ENCODE data around the gene PLK5.
"Not testable (repeated sequence)": the region's sequence is repeated elsewhere in the genome, so short reads cannot be mapped to it uniquely, and the experiment has no call there.

PLK5 gene

DNA sequence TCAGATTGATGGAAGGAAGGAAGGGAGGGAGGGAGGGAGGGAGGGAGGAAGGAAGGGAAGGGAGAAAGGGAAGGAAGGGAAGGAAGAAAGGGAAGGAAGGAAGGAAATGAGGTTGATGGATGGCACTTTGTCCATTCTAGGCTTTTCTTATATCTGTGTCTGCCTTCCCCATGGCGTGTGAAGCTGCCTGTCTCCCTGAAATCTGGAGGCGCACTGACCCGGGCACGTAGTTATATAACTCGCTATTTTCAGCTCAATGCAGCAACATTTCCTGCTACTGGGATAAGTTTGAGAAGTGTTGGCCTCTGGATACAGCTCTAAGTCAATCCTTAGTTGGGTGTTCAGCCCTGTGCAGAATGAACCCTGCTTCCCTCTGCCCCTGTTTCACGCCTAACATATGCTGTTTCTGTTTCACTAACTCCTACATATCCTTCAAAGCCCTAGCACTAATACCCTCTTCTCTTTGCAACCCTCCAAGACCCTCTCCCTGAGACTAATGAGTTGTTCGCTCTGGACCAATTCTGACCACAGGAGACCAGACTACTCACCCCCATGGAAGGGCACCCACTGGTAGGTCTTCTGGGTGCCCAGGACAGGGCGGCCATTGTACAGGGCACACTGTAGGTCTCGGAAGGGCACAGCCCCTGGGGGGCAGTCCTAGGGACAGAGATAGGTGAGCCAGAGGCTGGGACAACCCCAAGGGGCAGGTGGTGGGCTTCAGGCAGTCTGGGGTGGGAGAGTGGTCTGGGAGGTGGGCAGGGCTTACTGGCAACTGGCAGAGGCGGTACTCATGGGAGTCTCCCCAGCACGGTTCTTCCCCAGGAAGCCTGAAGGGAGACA lies 14.1 kb upstream of the PLK5 start:
- DNase-seq = no peak

DNA sequence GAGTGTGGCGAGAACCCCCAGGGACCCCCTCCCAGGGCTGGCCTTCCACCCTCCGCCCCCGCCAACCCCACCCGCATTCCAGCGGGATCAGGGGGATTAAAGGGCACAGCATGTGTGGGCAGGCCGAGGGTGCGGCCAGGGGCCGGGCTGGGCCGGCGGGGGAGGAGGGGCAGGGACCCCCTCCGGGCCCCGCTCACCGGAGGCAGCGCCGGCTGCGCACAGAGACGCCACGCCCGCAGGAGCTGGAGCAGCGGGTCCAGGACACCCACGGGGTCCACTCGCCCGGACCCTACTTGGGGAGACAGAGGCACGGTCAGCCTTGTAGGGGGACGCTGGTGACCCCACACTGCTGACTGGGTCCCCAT lies 13.5 kb upstream of the PLK5 start:
- DNase-seq = no peak

DNA sequence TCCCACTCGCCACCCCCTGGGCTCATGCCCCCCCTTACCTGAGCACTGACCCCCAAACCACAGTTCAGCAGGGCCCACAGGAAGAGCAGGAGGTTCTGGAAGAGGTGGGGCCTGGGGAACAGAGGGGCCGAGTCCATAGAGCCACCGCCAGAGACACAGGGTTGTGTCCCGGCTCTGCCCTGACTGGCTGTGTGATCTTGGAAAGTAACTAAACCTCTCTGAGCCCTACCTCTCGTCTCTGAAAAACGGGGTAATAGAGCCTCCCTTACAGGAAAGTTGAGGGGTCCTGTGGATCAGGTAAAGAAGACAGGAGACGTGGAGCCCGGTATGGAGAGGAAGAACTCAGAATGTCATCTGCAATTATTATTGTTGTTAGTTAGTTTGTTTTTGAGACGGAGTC lies 13.1 kb upstream of the PLK5 start:
- DNase-seq = no peak

DNA sequence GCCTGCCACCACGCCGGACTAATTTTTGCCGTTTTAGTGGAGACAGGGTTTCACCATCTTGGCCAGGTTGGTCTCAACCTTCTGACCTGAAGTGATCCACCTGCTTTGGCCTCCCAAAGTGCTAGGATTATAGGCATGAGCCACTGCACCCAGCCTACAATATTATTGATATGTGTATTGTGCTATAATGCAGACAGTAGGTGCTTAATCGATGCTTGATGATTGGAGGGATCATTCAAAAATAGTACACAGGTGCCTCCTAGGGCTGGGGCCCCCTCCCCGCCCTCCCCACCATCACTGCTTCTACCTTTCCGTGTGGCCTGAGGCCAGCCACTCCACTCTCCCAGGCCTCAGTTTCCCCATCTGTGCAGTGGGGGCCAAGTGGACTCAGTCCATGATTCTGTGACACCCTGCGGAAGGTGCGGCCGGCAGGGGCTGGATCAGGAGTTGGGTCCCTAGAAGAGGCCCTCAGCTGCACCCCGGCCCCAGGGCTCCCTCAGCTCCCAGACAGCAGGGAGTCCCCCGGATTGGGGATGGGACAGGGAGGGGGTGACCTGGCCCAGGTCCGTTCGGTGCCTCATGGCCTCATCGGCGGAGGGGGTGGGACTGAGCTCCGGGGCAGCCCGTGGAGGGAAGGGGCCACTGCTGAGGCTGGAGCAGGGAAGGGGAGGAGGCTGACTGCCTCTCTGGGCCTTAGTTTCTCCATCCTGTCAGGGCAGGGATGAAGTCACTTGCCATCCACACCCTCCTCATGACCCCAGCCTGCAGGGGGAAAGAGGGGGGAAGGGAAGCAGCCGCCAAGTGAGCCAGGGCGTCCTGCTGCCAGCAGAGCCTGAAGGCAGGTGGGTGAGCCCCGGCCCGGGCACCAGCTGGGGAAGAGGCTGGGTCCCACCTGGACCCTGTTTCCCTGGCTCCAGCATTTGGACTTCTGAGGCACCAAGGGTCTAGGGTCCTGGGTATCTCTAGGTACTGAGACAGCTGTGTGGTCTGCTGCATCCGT lies 12.3 kb upstream of the PLK5 start:
- DNase-seq = no peak

DNA sequence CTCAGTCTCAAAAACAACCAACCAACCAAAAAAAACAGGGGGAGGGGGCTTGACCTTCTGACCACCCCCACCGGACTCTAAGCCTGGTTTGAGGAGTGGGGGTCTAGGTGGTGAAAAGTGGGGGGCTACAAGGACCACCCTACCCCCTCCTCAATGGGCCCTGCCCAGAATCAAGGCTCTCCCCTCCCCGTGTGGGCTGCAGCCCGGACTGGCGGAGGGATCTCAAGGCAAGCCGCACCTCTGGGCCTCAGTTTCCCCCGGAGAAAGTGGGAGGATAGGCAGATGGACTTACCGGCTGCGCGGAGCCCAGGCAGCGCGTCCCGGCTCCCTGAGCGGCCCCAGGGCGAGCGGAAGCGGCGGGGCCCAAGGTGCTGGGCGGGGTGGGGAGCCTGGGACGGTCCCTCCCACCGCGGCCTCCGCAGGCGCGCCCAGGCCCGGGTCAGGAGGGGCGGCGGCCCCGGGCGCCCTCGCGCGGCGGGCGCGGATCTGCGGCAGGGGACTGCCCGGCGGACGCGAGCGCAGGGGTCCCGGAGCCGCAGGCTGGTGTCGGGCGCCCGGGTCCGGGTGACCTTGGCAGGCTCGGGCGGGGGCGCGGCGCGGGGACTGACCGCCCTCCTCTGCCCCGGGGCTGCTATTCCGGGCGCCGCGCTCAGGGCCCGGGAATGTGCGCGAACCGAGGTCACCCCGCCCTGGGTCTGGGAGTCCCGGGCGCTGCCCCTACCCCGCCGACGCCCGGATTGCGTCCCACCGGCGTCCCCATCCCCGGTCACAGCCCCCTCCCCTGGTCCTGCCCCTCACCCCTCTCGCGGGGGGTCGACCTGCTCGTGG lies 11.0 kb upstream of the PLK5 start, which contains the start of gene ADAMTSL5:
Gene ADAMTSL5, minus strand, starts transcription at position 349 of the 828 bp plus-strand sequence. CDS start 2,076 bp downstream, outside the sequence.
- peak; percentile 73 for DNase-seq

DNA sequence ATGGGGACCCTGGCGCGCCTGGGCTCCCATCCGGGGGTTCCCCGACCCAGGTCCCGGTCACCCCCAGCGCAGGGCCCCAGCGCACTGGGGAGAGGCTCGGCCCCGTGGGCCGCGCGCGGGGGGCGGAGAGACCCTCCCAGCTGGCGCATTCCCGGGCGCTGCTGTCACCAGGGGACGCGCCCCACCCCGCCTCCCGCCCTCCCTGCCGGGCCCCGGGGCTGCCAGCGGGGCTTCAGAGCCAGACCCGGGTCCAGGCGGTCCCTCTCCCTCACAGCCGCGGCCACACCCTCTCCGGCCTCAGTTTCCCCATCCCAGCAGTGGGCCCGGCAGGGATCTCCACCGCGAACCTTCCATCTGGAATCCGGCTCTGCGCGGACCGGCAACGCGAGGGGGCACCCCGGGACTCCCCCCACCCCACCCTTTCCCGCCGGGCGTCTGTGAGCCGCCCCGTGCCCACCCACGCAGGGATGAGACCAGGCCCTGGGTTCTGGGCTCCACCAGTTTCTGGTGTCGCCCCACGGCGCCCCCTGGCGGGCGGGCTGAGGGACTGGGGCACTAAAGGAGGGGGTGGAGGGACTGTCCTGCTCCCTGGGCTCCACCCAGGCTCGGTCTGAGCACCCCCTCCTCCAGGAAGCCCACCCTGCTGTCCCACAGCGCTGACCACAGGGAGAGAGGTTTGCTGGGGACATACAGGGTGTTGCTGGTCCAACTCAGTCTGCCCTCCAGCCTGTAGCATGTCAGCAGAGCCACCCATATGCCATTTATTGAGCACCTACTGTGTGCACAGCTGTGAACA lies 10.2 kb upstream of the PLK5 start:
- DNase-seq = peak; percentile 52

DNA sequence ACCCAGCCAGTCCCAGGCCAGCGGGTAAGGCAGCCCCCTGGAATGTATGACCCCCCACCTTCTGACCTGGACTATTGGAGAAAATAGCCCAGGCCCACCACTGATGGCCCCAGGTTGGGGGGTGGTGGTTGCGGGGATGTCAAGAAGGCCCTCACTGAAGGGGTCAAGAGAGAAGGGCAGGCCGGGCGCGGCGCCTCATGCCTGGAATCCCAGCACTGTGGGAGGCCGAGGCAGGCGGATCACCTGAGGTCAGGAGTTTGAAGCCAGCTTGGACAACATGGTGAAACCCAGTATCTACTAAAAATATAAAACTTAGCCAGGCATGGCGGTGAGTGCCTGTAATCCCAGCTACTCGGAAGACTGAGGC lies 9.6 kb upstream of the PLK5 start:
- no peak for DNase-seq

DNA sequence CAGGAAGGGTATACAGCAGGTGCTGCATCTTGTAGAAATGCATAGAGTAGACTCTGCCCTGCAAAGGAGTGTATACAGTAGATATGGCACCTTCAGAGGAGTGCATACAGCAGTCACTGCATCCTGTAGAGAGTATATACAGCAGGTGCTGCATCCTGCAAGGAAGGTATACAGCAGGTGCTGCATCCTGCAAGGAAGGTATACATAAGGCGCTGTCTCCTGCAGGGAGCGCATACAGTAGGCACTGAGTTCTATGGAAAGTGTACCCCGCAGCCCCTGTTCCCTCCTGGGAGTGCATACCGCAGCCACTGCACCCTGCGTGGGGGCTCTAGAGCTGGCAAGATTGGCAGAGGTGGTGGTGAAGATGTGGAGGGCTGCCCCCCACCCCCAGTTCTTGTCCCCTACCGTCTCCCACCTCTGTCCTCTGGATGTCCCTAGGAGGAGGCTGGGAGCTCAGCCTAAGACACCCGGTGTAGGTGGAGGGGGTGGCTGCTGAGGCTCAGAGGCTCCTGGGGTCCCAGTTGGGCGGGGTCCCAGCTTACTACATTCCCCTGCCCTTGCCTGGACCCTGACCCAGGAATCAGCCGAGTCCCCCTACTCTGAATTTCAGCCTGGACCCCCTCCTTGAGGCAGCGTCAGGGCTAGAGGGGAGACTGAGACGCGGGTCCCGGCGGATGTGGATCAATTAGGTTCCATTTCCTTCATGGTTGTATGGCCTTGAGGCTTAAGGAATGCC lies 8.7 kb upstream of the PLK5 start:
- no peak for DNase-seq

DNA sequence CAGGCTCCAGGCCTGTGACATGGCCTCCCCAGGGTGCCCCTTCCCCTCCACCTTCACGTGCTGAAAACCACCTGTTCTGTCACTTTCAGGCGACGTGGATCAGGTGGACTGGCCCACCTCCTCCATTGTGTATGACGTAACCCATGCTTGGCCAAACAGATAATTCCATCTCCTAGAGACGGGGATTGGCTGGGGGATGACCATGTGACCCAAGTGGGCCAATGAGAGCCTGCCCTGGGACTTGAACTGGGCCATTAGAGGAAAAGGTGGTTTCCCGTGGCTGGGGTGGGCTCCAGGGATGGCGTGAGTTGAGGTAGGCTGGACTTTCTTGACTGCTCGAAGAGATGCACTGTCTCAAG lies 7.5 kb upstream of the PLK5 start:
- DNase-seq = no peak

DNA sequence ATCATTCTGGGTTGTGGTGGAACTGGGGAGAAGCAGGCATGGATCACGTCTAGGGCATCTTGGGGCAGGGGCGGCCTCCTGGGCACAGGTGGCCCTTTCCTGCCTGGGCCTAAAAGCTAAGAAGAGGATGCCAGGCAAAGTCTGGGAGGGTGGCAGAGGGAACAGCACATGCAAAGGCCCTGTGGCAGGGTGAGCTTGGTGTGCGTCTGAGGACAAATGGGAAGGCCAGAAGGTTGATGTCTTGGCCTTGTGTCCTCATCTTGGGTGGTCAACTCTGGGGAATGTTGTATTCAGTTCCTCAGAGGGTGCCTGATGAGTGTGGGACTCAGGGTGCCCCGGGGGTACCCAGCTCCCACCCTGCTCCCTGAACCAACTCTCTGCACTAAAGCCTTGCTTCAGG lies 5.4 kb upstream of the PLK5 start:
- no peak for DNase-seq

DNA sequence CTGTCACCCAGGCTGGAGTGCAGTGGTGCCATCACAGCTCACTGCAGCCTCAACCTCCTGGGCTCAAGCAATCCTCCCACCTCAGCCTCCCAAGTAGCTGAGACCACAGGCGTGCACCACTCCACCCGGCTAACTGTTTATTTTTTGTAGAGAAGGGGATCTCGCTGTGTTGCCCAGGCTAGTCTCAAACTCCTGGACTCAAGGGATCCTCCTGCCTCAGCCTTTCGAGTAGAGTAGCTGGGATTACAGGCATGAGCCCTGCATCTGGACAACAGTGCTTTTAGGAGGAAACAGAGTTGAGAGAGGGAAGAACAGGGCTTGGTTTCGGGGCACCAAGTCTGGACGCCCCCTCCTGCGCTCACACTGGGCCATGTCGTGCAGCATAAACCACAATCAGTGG lies 4.1 kb upstream of the PLK5 start:
- not testable (repeated sequence) for DNase-seq

DNA sequence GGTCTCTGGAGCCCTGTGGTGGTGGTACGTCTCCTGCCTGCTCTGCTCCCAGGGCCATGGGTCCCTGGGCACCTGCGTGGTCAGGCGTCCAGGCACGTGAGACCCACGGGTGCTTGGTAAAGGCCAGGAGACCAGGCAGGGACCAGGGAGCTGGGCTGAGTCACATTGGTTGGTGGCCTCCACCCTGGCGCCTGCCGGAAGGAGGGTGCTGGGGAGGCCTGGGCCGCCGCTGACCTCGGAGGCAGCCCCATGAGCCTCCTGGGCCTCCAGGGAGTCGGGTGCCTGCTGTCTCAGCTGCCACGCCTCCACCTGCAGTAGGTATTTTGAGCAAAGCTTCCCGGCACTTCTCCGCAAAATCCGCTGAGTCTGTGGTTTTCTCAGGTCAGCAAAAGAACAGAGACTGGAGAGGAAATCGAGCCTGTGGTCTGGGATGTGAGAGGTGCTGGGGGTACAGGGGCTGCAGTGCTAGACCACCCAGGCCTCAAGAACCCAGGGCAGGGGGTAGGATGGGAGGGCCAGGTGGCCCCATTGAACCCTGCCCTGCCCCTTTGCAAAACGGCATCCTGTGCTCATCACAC lies 3.6 kb upstream of the PLK5 start:
- no peak for DNase-seq

DNA sequence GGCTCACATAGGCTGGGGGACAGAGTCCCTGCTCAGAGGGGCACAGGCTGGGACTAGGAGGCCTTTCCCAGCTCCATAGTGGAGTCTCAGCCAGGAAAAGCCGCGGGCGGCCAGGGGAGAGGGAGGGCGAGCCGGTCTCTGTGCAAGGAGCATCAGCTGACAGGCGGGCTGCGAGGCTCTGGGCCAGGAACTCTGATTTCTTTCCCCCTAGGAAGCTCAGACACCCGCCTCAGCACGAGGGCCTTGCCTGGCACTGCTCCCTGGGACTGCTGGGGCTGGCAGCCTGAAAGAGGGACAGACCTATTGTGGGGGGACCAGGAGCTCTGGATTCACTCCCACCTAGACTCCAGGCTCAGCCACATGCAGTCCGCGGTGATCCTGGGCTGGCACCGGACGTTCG lies 2.2 kb upstream of the PLK5 start:
- DNase-seq = no peak

DNA sequence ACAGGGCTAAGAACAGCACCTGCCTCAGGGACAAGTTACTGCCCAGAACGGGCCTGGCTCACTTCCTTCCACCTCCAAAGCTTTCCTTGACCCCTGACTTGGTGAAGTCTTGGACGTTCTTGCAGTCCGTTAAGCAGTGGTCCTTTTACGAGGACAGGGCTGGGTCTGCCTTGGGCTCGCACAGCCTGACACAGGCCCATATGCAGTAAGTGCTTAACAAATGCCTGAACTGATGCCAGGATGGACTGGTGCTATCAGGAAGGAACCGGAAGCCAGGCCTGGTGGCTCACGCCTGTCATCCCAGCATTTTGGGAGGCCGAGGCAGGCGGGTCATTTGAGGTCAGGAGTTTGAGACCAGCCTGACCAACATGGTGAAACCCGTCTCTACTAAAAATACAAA lies 1.8 kb upstream of the PLK5 start:
- no peak for DNase-seq

DNA sequence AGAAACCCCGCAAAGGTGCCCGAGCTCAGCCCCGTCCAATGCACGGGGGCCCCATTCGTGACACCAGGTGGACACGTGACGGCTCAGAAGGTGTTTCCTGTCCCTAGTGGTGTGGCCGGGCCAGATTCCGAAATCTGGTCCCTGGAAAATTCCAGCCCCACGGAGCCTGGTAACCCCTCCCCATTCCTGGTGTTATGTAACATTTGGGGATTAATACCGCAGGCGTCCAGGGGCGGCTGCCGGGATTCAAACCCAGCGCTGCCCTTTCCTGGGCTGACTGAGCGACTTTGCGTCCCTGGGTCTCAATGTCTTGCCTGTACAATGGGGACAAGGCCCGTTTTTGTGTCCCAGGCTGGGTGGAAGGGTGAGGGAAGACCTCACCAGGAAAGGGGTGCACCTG lies 1.0 kb upstream of the PLK5 start:
- DNase-seq = no peak

DNA sequence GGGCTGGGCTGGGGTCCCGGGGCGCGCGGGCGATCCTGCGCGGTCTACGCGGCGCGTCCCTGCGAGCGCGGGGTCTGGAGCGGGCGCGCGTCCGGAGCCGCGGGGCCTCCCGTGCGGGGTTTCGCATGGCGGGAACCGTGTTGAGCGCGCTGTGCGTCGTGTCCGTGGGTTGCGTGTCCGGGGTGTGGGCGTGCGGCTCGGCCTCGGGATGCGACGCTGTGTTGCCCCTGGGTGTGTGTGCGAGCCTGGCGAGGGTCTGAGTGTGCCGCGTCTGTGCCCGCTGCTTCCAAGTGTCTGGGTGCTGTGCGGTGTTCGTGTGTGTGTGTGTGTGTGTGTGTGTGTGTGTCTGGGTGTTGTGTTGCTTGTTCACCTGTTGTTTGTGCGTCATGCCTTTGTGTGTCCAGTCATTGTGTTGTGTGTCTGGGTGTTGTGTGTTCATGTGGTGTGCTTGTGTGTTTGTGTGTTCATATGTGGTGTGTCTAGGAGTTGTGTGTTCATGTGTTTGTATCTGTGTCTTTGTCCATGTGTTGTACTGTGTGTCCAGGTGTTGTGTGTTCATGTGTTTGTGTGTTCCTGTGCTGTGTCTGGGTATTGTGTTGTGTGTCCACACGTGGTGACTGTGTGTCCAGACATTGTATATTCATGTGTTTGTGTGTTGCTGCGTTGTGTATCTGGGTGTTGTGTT lies 552 bp downstream of the PLK5 start:
- DNase-seq = no peak

DNA sequence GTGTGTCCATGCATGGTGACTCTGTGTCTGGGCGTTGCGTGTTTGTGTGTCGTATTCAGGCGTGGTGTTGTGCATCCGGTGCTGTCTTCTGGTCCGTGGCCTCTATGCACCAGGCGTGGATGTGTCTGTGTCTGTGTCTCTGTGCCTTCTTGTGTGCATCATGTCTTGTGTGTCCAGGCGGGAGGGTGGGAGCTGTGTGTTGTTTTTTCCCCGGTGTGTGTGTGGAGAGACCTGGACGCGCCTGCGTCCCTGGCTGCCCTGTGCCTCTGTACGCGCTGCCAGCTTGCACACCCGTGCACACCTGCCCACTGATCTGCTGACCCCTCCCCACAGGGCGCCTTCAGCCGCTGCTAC lies 1.1 kb downstream of the PLK5 start:
- DNase-seq = no peak

DNA sequence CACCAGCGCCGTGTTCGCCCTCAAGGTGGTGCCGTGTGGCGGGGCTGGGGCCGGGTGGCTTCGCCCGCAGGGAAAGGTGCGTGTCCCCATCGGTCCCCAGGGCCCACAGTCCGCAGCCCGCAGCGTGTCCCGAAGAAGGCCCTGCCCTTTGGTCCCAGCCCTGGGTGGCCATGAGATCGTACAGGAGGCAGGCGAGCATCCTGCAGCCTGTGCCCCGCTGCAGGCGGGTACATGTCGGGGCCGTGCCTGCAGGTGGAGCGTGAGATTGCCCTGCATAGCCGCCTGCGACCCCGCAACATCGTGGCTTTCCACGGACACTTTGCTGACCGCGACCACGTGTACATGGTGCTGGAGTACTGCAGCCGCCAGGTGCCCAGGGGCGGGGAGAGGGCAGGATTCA lies 1.5 kb downstream of the PLK5 start:
- no peak for DNase-seq

DNA sequence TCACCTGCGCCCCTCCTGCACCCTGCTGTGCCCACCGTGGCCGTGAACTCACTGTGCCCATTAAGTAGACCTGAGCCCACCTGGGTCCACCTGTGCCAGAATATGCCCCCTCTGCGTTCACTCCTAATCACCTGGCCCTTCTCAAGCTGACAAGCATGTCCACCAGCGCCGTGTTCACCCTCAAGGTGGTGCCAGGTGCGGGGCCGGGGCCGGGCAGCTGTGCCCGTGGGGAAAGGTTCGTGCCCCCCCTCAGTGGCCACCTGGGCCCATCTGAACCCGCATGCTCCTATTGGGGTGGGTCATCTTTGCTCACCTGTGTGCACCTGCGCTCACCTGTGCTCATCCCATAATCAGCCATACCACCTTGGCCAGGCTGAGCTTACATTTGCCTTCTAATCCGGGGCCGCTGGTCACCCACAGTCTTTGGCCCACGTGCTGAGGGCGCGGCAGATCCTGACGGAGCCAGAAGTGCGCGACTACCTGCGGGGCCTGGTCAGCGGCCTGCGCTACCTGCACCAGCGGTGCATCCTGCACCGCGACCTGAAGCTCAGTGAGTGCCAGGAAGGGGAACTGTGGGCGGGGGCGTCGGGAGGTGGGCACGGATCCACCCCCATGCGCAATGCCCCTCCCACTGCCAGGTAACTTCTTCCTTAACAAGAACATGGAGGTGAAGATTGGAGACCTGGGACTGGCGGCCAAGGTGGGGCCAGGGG lies 2.3 kb downstream of the PLK5 start:
- DNase-seq = no peak
